ENCODE data around the gene CROCC2. TPM values are rescaled to one million over a fixed set of nuclear protein-coding genes. Genes with fewer than 3 reads are reported as not detected.

Gene CROCC2
- total and polyA plus RNA-seq, 2 of the 13 experiments (the other 11 are each of a cell fraction or from before 2014, with no cell fraction given), result not detected

DNA sequence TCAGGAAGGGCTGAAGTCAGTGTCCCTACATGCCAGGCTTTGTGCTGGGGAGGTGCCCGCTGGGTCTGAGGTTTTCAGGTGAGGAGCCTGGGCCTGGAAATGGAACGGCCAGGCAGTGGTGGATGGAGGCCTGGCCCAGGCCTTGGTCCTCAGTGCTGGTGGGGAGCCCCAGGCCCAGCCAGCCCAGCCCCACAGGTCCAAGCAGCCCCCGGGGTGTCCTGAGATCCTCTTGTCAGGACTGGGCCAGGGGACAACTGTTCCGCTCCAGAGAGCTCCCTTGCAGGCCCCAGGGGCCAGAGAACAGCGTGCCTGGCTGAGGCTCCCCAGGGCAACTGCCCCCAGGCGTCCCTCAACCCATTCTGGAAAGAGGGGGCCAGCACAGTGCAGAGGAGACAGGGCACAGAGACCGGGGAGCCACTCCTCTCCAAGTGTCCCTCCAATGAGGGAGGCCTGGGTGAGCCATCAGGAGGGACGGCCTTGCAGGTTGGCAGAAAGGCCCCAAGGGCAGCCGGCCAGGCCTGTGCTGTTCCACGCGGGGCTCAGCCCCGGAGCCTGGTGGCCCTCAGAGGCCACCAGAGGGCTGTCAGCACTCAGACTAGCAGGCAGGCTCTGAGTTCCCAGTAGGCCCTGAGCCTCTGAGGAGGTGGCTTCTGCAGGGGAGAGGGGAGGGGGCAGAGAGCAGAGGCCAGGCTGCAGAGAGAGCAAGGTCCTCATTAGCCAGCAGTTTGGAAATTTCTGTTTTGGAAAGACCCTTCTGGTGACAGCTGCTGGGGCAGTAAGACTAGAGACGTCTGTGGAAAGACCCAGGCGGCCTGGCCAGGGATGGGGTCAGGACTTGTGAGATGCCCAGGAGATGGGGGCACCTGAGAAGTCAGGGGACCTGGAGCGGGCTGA lies 62.8 kb downstream of the CROCC2 start (continued):
- TF ChIP-seq, protein P1, sequence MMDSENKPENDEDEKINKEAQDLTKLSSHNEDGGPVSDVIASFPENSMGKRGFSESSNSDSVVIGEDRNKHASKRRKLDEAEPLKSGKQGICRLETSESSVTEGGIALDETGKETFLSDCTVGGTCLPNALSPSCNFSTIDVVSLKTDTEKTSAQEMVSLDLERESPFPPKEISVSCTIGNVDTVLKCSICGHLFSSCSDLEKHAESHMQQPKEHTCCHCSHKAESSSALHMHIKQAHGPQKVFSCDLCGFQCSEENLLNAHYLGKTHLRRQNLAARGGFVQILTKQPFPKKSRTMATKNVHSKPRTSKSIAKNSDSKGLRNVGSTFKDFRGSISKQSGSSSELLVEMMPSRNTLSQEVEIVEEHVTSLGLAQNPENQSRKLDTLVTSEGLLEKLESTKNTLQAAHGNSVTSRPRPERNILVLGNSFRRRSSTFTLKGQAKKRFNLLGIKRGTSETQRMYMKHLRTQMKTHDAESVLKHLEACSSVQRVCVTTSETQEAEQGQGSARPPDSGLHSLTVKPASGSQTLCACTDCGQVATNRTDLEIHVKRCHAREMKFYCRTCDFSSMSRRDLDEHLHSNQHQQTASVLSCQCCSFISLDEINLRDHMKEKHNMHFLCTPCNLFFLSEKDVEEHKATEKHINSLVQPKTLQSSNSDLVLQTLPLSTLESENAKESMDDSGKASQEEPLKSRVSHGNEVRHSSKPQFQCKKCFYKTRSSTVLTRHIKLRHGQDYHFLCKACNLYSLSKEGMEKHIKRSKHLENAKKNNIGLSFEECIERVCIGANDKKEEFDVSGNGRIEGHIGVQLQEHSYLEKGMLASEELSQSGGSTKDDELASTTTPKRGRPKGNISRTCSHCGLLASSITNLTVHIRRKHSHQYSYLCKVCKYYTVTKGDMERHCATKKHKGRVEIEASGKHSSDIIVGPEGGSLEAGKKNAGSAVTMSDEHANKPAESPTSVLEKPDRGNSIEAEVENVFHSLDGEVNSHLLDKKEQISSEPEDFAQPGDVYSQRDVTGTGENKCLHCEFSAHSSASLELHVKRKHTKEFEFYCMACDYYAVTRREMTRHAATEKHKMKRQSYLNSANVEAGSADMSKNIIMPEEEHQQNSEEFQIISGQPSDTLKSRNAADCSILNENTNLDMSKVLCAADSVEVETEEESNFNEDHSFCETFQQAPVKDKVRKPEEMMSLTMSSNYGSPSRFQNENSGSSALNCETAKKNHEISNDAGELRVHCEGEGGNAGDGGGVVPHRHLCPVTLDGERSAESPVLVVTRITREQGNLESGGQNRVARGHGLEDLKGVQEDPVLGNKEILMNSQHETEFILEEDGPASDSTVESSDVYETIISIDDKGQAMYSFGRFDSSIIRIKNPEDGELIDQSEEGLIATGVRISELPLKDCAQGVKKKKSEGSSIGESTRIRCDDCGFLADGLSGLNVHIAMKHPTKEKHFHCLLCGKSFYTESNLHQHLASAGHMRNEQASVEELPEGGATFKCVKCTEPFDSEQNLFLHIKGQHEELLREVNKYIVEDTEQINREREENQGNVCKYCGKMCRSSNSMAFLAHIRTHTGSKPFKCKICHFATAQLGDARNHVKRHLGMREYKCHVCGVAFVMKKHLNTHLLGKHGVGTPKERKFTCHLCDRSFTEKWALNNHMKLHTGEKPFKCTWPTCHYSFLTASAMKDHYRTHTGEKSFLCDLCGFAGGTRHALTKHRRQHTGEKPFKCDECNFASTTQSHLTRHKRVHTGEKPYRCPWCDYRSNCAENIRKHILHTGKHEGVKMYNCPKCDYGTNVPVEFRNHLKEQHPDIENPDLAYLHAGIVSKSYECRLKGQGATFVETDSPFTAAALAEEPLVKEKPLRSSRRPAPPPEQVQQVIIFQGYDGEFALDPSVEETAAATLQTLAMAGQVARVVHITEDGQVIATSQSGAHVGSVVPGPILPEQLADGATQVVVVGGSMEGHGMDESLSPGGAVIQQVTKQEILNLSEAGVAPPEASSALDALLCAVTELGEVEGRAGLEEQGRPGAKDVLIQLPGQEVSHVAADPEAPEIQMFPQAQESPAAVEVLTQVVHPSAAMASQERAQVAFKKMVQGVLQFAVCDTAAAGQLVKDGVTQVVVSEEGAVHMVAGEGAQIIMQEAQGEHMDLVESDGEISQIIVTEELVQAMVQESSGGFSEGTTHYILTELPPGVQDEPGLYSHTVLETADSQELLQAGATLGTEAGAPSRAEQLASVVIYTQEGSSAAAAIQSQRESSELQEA (CRISPR knock-in tag; IDR thresholded peaks at IDR 0.05; ENCODE audit: not compliant biosample characterization), result no peak
- TF ChIP-seq, protein P2, sequence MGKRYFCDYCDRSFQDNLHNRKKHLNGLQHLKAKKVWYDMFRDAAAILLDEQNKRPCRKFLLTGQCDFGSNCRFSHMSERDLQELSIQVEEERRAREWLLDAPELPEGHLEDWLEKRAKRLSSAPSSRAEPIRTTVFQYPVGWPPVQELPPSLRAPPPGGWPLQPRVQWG (CRISPR knock-in tag; IDR thresholded peaks at IDR 0.05; ENCODE audit: borderline replicate concordance, low read depth), result no peak
- TF ChIP-seq TGIF2 (CRISPR knock-in tag; IDR thresholded peaks at IDR 0.05) (no peak), ZNF749 (CRISPR knock-in tag; IDR thresholded peaks at IDR 0.05; ENCODE audit: borderline replicate concordance) (no peak), ZNF598 (CRISPR knock-in tag; IDR thresholded peaks at IDR 0.05; ENCODE audit: borderline replicate concordance) (peak; percentile 58; the same call in 1 of the 2 replicates), ZNF724P (CRISPR knock-in tag; IDR thresholded peaks at IDR 0.05; ENCODE audit: borderline replicate concordance) (no peak), ZNF75D (CRISPR knock-in tag; IDR thresholded peaks at IDR 0.05; ENCODE audit: borderline replicate concordance) (no peak)
- TF ChIP-seq, protein P3, sequence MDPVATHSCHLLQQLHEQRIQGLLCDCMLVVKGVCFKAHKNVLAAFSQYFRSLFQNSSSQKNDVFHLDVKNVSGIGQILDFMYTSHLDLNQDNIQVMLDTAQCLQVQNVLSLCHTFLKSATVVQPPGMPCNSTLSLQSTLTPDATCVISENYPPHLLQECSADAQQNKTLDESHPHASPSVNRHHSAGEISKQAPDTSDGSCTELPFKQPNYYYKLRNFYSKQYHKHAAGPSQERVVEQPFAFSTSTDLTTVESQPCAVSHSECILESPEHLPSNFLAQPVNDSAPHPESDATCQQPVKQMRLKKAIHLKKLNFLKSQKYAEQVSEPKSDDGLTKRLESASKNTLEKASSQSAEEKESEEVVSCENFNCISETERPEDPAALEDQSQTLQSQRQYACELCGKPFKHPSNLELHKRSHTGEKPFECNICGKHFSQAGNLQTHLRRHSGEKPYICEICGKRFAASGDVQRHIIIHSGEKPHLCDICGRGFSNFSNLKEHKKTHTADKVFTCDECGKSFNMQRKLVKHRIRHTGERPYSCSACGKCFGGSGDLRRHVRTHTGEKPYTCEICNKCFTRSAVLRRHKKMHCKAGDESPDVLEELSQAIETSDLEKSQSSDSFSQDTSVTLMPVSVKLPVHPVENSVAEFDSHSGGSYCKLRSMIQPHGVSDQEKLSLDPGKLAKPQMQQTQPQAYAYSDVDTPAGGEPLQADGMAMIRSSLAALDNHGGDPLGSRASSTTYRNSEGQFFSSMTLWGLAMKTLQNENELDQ (CRISPR knock-in tag; IDR thresholded peaks at IDR 0.05; ENCODE audit: borderline replicate concordance), result no peak
- TF ChIP-seq, protein P4, sequence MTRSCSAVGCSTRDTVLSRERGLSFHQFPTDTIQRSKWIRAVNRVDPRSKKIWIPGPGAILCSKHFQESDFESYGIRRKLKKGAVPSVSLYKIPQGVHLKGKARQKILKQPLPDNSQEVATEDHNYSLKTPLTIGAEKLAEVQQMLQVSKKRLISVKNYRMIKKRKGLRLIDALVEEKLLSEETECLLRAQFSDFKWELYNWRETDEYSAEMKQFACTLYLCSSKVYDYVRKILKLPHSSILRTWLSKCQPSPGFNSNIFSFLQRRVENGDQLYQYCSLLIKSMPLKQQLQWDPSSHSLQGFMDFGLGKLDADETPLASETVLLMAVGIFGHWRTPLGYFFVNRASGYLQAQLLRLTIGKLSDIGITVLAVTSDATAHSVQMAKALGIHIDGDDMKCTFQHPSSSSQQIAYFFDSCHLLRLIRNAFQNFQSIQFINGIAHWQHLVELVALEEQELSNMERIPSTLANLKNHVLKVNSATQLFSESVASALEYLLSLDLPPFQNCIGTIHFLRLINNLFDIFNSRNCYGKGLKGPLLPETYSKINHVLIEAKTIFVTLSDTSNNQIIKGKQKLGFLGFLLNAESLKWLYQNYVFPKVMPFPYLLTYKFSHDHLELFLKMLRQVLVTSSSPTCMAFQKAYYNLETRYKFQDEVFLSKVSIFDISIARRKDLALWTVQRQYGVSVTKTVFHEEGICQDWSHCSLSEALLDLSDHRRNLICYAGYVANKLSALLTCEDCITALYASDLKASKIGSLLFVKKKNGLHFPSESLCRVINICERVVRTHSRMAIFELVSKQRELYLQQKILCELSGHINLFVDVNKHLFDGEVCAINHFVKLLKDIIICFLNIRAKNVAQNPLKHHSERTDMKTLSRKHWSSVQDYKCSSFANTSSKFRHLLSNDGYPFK (CRISPR knock-in tag; IDR thresholded peaks at IDR 0.05; ENCODE audit: borderline replicate concordance), result peak; percentile 49; the same call in 1 of the 2 replicates
- TF ChIP-seq, protein P5, sequence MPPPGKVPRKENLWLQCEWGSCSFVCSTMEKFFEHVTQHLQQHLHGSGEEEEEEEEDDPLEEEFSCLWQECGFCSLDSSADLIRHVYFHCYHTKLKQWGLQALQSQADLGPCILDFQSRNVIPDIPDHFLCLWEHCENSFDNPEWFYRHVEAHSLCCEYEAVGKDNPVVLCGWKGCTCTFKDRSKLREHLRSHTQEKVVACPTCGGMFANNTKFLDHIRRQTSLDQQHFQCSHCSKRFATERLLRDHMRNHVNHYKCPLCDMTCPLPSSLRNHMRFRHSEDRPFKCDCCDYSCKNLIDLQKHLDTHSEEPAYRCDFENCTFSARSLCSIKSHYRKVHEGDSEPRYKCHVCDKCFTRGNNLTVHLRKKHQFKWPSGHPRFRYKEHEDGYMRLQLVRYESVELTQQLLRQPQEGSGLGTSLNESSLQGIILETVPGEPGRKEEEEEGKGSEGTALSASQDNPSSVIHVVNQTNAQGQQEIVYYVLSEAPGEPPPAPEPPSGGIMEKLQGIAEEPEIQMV (CRISPR knock-in tag; IDR thresholded peaks at IDR 0.05; ENCODE audit: low read depth), result 0 out of 2 replicates have a peak, but pooled peaks have one; percentile 65

Data from HepG2 (cell line).